Measurements from ENCODE around the gene PTAFR. TPM values are rescaled to one million over a fixed set of nuclear protein-coding genes. Genes with fewer than 3 reads are reported as not detected.

The PTAFR gene
- total RNA-seq, 1 experiment from 2014 or later, result 1.9 TPM

GRCh38 chr1:28190996-28191645 is 14.6 kb upstream of the PTAFR start:
- peak overlapping the region in 2 of 3 experiments; percentile 35 to 92; a peak in 4 of 7 replicates for H3K27ac Mint-ChIP-seq
- Histone ChIP-seq H4K8ac (replicated peaks; ENCODE audit: insufficient read length, low read depth, low read length) (no peak overlapping the region), H3K27me3 (ENCODE audit: insufficient read depth, low read length) (no peaks in the 10 kb centered on the region), H3K4ac (ENCODE audit: low read depth, low read length) (no peak overlapping the region), H4K20me1 (ENCODE audit: control insufficient read depth, insufficient read depth, insufficient read length) (no peaks in the 10 kb centered on the region), H2BK120ac (ENCODE audit: low read depth, low read length, poor library complexity, severe bottlenecking) (no peak overlapping the region), H2AK5ac (ENCODE audit: insufficient read length, low read length) (no peak overlapping the region), H3K4me1 (ENCODE audit: insufficient read depth, low read length) (no peaks in the 10 kb centered on the region; the same call in 1 of the 2 replicates), H3K56ac (ENCODE audit: insufficient read length, low read depth, low read length) (no peak overlapping the region), H2BK20ac (ENCODE audit: low read depth, low read length, poor library complexity, severe bottlenecking) (no peak overlapping the region), H3K14ac (ENCODE audit: insufficient read depth, low read length) (no peak overlapping the region), H3K27ac (ENCODE audit: insufficient read length, low read depth, low read length) (no peak overlapping the region), H2AFZ (ENCODE audit: low read length) (no peak overlapping the region), H2BK12ac (ENCODE audit: insufficient read length, low read depth, low read length) (no peak overlapping the region), H3K79me2 (ENCODE audit: insufficient read depth, low read length) (no peaks in the 10 kb centered on the region), H3K9me3 (ENCODE audit: control insufficient read depth, low read depth, low read length) (no peaks in the 10 kb centered on the region), H3K23me2 (ENCODE audit: insufficient read length, low read depth, low read length, poor library complexity, severe bottlenecking) (no peaks in the 10 kb centered on the region), H3K4me2 (ENCODE audit: insufficient read depth, insufficient read length, low read length) (no peak overlapping the region), H3K79me1 (ENCODE audit: insufficient read depth, low read depth, low read length, poor library complexity, severe bottlenecking) (no peaks in the 10 kb centered on the region), H3K23ac (ENCODE audit: insufficient read length, low read depth, low read length) (no peak overlapping the region), H3K18ac (ENCODE audit: insufficient read length, low read depth, low read length) (no peak overlapping the region), H3K9ac (ENCODE audit: extremely low read depth, insufficient read length, low read length) (no peak overlapping the region), H3T11ph (ENCODE audit: low read length) (no peak overlapping the region), H4K91ac (ENCODE audit: insufficient read length, low read depth, low read length) (no peak overlapping the region), H2BK15ac (ENCODE audit: low read depth, low read length) (no peak overlapping the region), H2BK5ac (ENCODE audit: insufficient read length, low read length) (no peak overlapping the region), H4K5ac (ENCODE audit: insufficient read length, low read depth, low read length) (no peak overlapping the region)
- no peak for TF ChIP-seq CTCF (conservative IDR thresholded peaks at IDR 0.05)
- no CpG with 5 or more reads among the region's 12 CpGs for WGBS (ENCODE audit: extremely low coverage, insufficient read length, low lambda C conversion rate)
- H3K4me3 Mint-ChIP-seq, result no peak overlapping the region
- H3K4me1 Mint-ChIP-seq, result peaks cover 21 to 24% of the 10 kb centered on the region in 2 experiments
- H3K27me3 Mint-ChIP-seq (ENCODE audit: low read depth), result no peaks in the 10 kb centered on the region
- no peaks in the 10 kb centered on the region for H3K9me3 Mint-ChIP-seq
- DNase-seq, result no peak
- no peaks in the 10 kb centered on the region for H3K36me3 Mint-ChIP-seq (ENCODE audit: insufficient read depth in 1 of 3, low read depth in 3 of 3)
